ENCODE results near the gene PPP1R16B.
A peak's percentile ranks its signal among the peaks of the same experiment; 100 is the strongest.
"Not testable (repeated sequence)": the region's sequence is repeated elsewhere in the genome, so short reads cannot be mapped to it uniquely, and the experiment has no call there.

PPP1R16B gene

GRCh38 chr20:38790200-38791053, 15.1 kb upstream of the PPP1R16B start:
- H3K4me2 ChIP-seq = no peak overlapping the region
- no peak overlapping the region for H3K9ac ChIP-seq
- no peak for TF ChIP-seq Cebpa-rat (IDR thresholded peaks at IDR 0.05)
- H3K9me3 ChIP-seq = no peaks in the 10 kb centered on the region
- H3K36me3 ChIP-seq = no peaks in the 10 kb centered on the region
- no peak overlapping the region for H3K4me3 ChIP-seq
- no peaks in the 10 kb centered on the region for H3K27me3 ChIP-seq
- no peaks in the 10 kb centered on the region for H4K20me1 ChIP-seq
- H3K4me1 ChIP-seq = no peaks in the 10 kb centered on the region
- H3K27ac ChIP-seq = no peak overlapping the region

- H3K4me1 ChIP-seq = no peaks in the 10 kb centered on the region
These were observed 14.2 kb upstream of the PPP1R16B start for GRCh38 chr20:38791291-38791690.

GRCh38 chr20:38791940-38792339, 13.6 kb upstream of the PPP1R16B start:
- no peaks in the 10 kb centered on the region for H3K4me1 ChIP-seq

More at GRCh38 chr20:38791291-38791690, 14.2 kb upstream of the PPP1R16B start:
- H3K36me3 ChIP-seq = no peaks in the 10 kb centered on the region
- no peak overlapping the region for H3K4me3 ChIP-seq
- no peak overlapping the region for H3K27ac ChIP-seq
- H3K9me3 ChIP-seq = no peaks in the 10 kb centered on the region
- no peaks in the 10 kb centered on the region for H3K27me3 ChIP-seq
- no peak overlapping the region for H3K9ac ChIP-seq
- no peak for TF ChIP-seq Cebpa-rat (IDR thresholded peaks at IDR 0.05)
- no peaks in the 10 kb centered on the region for H4K20me1 ChIP-seq
- H3K4me2 ChIP-seq = no peak overlapping the region

GRCh38 chr20:38794057-38794456, 11.4 kb upstream of the PPP1R16B start:
- H3K4me3 ChIP-seq, H3K36me3 ChIP-seq, H3K27ac ChIP-seq, H3K9ac ChIP-seq, H3K4me2 ChIP-seq, H3K9me3 ChIP-seq, H3K27me3 ChIP-seq, H4K20me1 ChIP-seq, H3K4me1 ChIP-seq: not testable (repeated sequence)

More at GRCh38 chr20:38791940-38792339, 13.6 kb upstream of the PPP1R16B start:
- Histone ChIP-seq H3K4me3 (no peak overlapping the region), H3K27me3 (no peaks in the 10 kb centered on the region), H3K36me3 (no peaks in the 10 kb centered on the region), H3K9me3 (no peaks in the 10 kb centered on the region), H3K27ac (no peak overlapping the region), H3K9ac (no peak overlapping the region), H3K4me2 (no peak overlapping the region), H4K20me1 (no peaks in the 10 kb centered on the region)
- TF ChIP-seq Cebpa-rat (IDR thresholded peaks at IDR 0.05) = no peak

GRCh38 chr20:38798266-38798665, 7.2 kb upstream of the PPP1R16B start:
- H3K4me2 ChIP-seq = no peak overlapping the region
- peaks cover 4% of the 10 kb centered on the region for H3K4me1 ChIP-seq
- no peak for TF ChIP-seq Cebpa-rat (IDR thresholded peaks at IDR 0.05)
- H3K9me3 ChIP-seq = no peaks in the 10 kb centered on the region
- H3K27ac ChIP-seq = no peak overlapping the region
- H3K36me3 ChIP-seq = no peaks in the 10 kb centered on the region
- no peaks in the 10 kb centered on the region for H4K20me1 ChIP-seq
- no peaks in the 10 kb centered on the region for H3K27me3 ChIP-seq
- H3K9ac ChIP-seq = no peak overlapping the region
- H3K4me3 ChIP-seq = no peak overlapping the region

- Histone ChIP-seq H3K9ac (no peak overlapping the region), H3K27ac (no peak overlapping the region), H4K20me1 (no peaks in the 10 kb centered on the region), H3K4me1 (peaks cover 13% of the 10 kb centered on the region), H3K36me3 (no peaks in the 10 kb centered on the region), H3K27me3 (no peaks in the 10 kb centered on the region), H3K9me3 (no peaks in the 10 kb centered on the region), H3K4me3 (no peak overlapping the region), H3K4me2 (no peak overlapping the region)
- no peak for TF ChIP-seq Cebpa-rat (IDR thresholded peaks at IDR 0.05)
These were observed 6.3 kb upstream of the PPP1R16B start for GRCh38 chr20:38799203-38799602.

- Histone ChIP-seq H3K27me3 (no peaks in the 10 kb centered on the region), H3K9me3 (no peaks in the 10 kb centered on the region), H3K27ac (no peak overlapping the region), H3K9ac (no peak overlapping the region), H4K20me1 (no peaks in the 10 kb centered on the region), H3K36me3 (no peaks in the 10 kb centered on the region), H3K4me1 (peaks cover 25% of the 10 kb centered on the region), H3K4me2 (no peak overlapping the region), H3K4me3 (no peak overlapping the region)
- TF ChIP-seq Cebpa-rat (IDR thresholded peaks at IDR 0.05) = no peak
These were observed 4.6 kb upstream of the PPP1R16B start for GRCh38 chr20:38800882-38801281.

GRCh38 chr20:38804221-38804620, 1.3 kb upstream of the PPP1R16B start:
- Histone ChIP-seq H3K27ac (peak overlapping the region; percentile 94), H3K4me2 (peak overlapping the region; percentile 93), H3K36me3 (no peaks in the 10 kb centered on the region), H3K27me3 (no peaks in the 10 kb centered on the region), H3K9ac (peak overlapping the region; percentile 87), H3K4me1 (peaks cover 53% of the 10 kb centered on the region), H3K9me3 (no peaks in the 10 kb centered on the region), H4K20me1 (peaks cover 7% of the 10 kb centered on the region; the same call in 1 of the 2 replicates), H3K4me3 (no peak overlapping the region)
- TF ChIP-seq Cebpa-rat (IDR thresholded peaks at IDR 0.05) = no peak

GRCh38 chr20:38804682-38805501, 605 bp upstream of the PPP1R16B start:
- H3K9me3 ChIP-seq = no peaks in the 10 kb centered on the region
- peaks cover 14% of the 10 kb centered on the region; the same call in 1 of the 2 replicates for H4K20me1 ChIP-seq
- H3K4me2 ChIP-seq = peak overlapping the region; percentile 93
- peaks cover 57% of the 10 kb centered on the region for H3K4me1 ChIP-seq
- H3K36me3 ChIP-seq = no peaks in the 10 kb centered on the region
- H3K4me3 ChIP-seq = peak overlapping the region; percentile 91
- no peaks in the 10 kb centered on the region for H3K27me3 ChIP-seq
- peak overlapping the region; percentile 94 for H3K27ac ChIP-seq
- no peak for TF ChIP-seq Cebpa-rat (IDR thresholded peaks at IDR 0.05)
- H3K9ac ChIP-seq = peak overlapping the region; percentile 87
